ENCODE measurements around the gene ITSN1. TPM values are rescaled to one million over a fixed set of nuclear protein-coding genes. Genes with fewer than 3 reads are reported as not detected.

The ITSN1 gene
- total RNA-seq, 1 experiment from 2014 or later: 42.6 TPM

- intact Hi-C loops (cut with micrococcal nuclease): no loop called here
- no peaks in the 10 kb centered on the region for H3K9me3 Mint-ChIP-seq (ENCODE audit: unreplicated experiment)
- no peak overlapping the region for H3K4me3 Mint-ChIP-seq (ENCODE audit: unreplicated experiment)
- H3K27ac Mint-ChIP-seq (ENCODE audit: low read depth, unreplicated experiment): no peak overlapping the region
- no peaks in the 10 kb centered on the region for H3K36me3 Mint-ChIP-seq (ENCODE audit: insufficient read depth, unreplicated experiment)
- DNase-seq (ENCODE audit: unreplicated experiment): no peak
- ChIA-PET POLR2A (no interaction called here), CTCF (no interaction called here)
- no peaks in the 10 kb centered on the region for H3K27me3 Mint-ChIP-seq (ENCODE audit: insufficient read depth, unreplicated experiment)
- no peak for TF ChIP-seq CTCF (IDR thresholded peaks at IDR 0.05; ENCODE audit: unreplicated experiment)
- peaks cover 14% of the 10 kb centered on the region for H3K4me1 Mint-ChIP-seq (ENCODE audit: insufficient read depth, unreplicated experiment)
- BruUV-seq (replicated peaks): no TSS peak
These were observed 214.7 kb downstream of the ITSN1 start for GRCh38 chr21:33856893-33857527.

GRCh38 chr21:33857846-33858666, 215.8 kb downstream of the ITSN1 start:
- H3K9me3 Mint-ChIP-seq (ENCODE audit: unreplicated experiment): no peaks in the 10 kb centered on the region
- no peak for DNase-seq (ENCODE audit: unreplicated experiment)
- POLR2A ChIA-PET: interaction anchor here (0.7 kb wide), 1 partner anchor 234 kb away, joined by 4 read pairs; no protein-coding TSS in a partner anchor
- no peak for TF ChIP-seq CTCF (IDR thresholded peaks at IDR 0.05; ENCODE audit: unreplicated experiment)
- no peaks in the 10 kb centered on the region for H3K27me3 Mint-ChIP-seq (ENCODE audit: insufficient read depth, unreplicated experiment)
- peaks cover 14% of the 10 kb centered on the region for H3K4me1 Mint-ChIP-seq (ENCODE audit: insufficient read depth, unreplicated experiment)
- H3K4me3 Mint-ChIP-seq (ENCODE audit: unreplicated experiment): no peak overlapping the region
- H3K27ac Mint-ChIP-seq (ENCODE audit: low read depth, unreplicated experiment): no peak overlapping the region
- H3K36me3 Mint-ChIP-seq (ENCODE audit: insufficient read depth, unreplicated experiment): no peaks in the 10 kb centered on the region
- CTCF ChIA-PET: no interaction called here
- no TSS peak for BruUV-seq (replicated peaks)
- intact Hi-C loops (cut with micrococcal nuclease): no loop called here

GRCh38 chr21:33858667-33859372, 216.5 kb downstream of the ITSN1 start:
- Mint-ChIP-seq H3K4me3 (ENCODE audit: unreplicated experiment) (no peak overlapping the region), H3K4me1 (ENCODE audit: insufficient read depth, unreplicated experiment) (peaks cover 14% of the 10 kb centered on the region), H3K27me3 (ENCODE audit: insufficient read depth, unreplicated experiment) (no peaks in the 10 kb centered on the region), H3K36me3 (ENCODE audit: insufficient read depth, unreplicated experiment) (no peaks in the 10 kb centered on the region), H3K27ac (ENCODE audit: low read depth, unreplicated experiment) (no peak overlapping the region), H3K9me3 (ENCODE audit: unreplicated experiment) (no peaks in the 10 kb centered on the region)
- no TSS peak for BruUV-seq (replicated peaks)
- DNase-seq (ENCODE audit: unreplicated experiment): no peak
- intact Hi-C loops (cut with micrococcal nuclease): no loop called here
- ChIA-PET POLR2A (interaction anchor here (0.7 kb wide), 1 partner anchor 233 kb away, joined by 4 read pairs; no protein-coding TSS in a partner anchor), CTCF (no interaction called here)
- no peak for TF ChIP-seq CTCF (IDR thresholded peaks at IDR 0.05; ENCODE audit: unreplicated experiment)

Data from MCF 10A (cell line).